Measurements from ENCODE around the gene UGT1A10. TPM values are rescaled to one million over a fixed set of nuclear protein-coding genes. Genes with fewer than 3 reads are reported as not detected.
"Not testable (repeated sequence)": the region's sequence is repeated elsewhere in the genome, so short reads cannot be mapped to it uniquely, and the experiment has no call there.

Gene UGT1A10
- total and polyA plus RNA-seq, 5 donors from 2014 or later = not detected

DNA sequence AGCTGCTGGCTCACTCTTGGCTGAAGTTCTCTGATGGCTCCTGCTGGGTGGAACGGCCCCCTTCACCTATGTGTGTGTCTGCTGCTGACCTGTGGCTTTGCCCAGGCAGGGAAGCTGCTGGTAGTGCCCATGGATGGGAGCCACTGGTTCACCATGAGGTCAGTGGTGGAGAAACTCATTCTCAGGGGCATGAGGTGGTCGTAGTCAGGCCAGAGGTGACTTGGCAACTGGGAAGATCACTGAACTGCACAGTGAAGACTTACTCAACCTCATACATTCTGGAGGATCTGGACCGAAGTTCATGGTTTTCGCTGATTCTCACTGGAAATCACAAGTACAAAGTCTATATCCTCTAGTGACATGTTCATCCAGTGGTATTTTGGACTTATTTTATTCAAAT, 32.7 kb upstream of the UGT1A10 start:
- H3K4me3 ChIP-seq (ENCODE audit: low read depth, low read length) = no peak overlapping the region
- H3K27me3 ChIP-seq (ENCODE audit: control insufficient read depth, insufficient read depth, low read length) = peaks cover 20% of the 10 kb centered on the region
- no peaks in the 10 kb centered on the region for H3K36me3 Mint-ChIP-seq
- DNase-seq (no peak), ATAC-seq (ENCODE audit: low read depth in 2 of 2) (no peak)
- no peak overlapping the region for H3K4me3 Mint-ChIP-seq
- no peaks in the 10 kb centered on the region for H3K9me3 ChIP-seq (ENCODE audit: control insufficient read depth in 2 of 2, low read length in 2 of 2)
- no peaks in the 10 kb centered on the region for H3K4me1 ChIP-seq (ENCODE audit: control insufficient read depth, insufficient read depth, low read length, poor library complexity, severe bottlenecking)
- H3K36me3 ChIP-seq (ENCODE audit: control insufficient read depth, insufficient read depth, low read length) = no peaks in the 10 kb centered on the region
- H3K27ac Mint-ChIP-seq = no peak overlapping the region
- H3K27ac ChIP-seq (ENCODE audit: insufficient read depth, low read length, poor library complexity, severe bottlenecking) = no peak overlapping the region
- H3K9me3 Mint-ChIP-seq = peaks cover 0 to 2% (median 0%) of the 10 kb centered on the region in 7 donors
- peaks cover 16% of the 10 kb centered on the region for H3K27me3 Mint-ChIP-seq
- no peaks in the 10 kb centered on the region for H3K4me1 Mint-ChIP-seq

- no peak for DNase-seq
- no peak overlapping the region for H3K4me3 ChIP-seq (ENCODE audit: low read depth, low read length)
- H3K36me3 ChIP-seq (ENCODE audit: control insufficient read depth, insufficient read depth, low read length) = no peaks in the 10 kb centered on the region
- H3K4me3 Mint-ChIP-seq = no peak overlapping the region
- peaks cover 0 to 2% (median 0%) of the 10 kb centered on the region in 7 donors for H3K9me3 Mint-ChIP-seq
- H3K27ac ChIP-seq (ENCODE audit: insufficient read depth, low read length, poor library complexity, severe bottlenecking) = no peak overlapping the region
- H3K27ac Mint-ChIP-seq = no peak overlapping the region
- H3K27me3 Mint-ChIP-seq = peaks cover 16% of the 10 kb centered on the region
- peaks cover 14% of the 10 kb centered on the region for H3K27me3 ChIP-seq (ENCODE audit: control insufficient read depth, insufficient read depth, low read length)
- no peaks in the 10 kb centered on the region for H3K36me3 Mint-ChIP-seq
- H3K4me1 Mint-ChIP-seq = no peaks in the 10 kb centered on the region
- no peaks in the 10 kb centered on the region for H3K4me1 ChIP-seq (ENCODE audit: control insufficient read depth, insufficient read depth, low read length, poor library complexity, severe bottlenecking)
- no peaks in the 10 kb centered on the region for H3K9me3 ChIP-seq (ENCODE audit: control insufficient read depth in 2 of 2, low read length in 2 of 2)
- no peak for ATAC-seq (ENCODE audit: low read depth in 2 of 2)
Measured at GRCh38 chr2:233604826-233605225, 31.4 kb upstream of the UGT1A10 start.

- H3K27ac Mint-ChIP-seq = no peak overlapping the region
Measured at GRCh38 chr2:233605680-233606079, 30.6 kb upstream of the UGT1A10 start.

GRCh38 chr2:233611284-233611683, 25.0 kb upstream of the UGT1A10 start:
- no peak overlapping the region for H3K4me3 Mint-ChIP-seq
- Histone ChIP-seq H3K36me3 (ENCODE audit: control insufficient read depth, insufficient read depth, low read length) (no peaks in the 10 kb centered on the region), H3K9me3 (ENCODE audit: control insufficient read depth in 2 of 2, low read length in 2 of 2) (peaks cover 7 to 13% of the 10 kb centered on the region in 2 experiments), H3K4me3 (ENCODE audit: low read depth, low read length) (no peak overlapping the region), H3K4me1 (ENCODE audit: control insufficient read depth, insufficient read depth, low read length, poor library complexity, severe bottlenecking) (no peaks in the 10 kb centered on the region), H3K27me3 (ENCODE audit: control insufficient read depth, insufficient read depth, low read length) (no peaks in the 10 kb centered on the region), H3K27ac (ENCODE audit: insufficient read depth, low read length, poor library complexity, severe bottlenecking) (no peak overlapping the region)
- no peaks in the 10 kb centered on the region for H3K4me1 Mint-ChIP-seq
- peaks cover 4 to 37% (median 11%) of the 10 kb centered on the region in 7 donors for H3K9me3 Mint-ChIP-seq
- H3K36me3 Mint-ChIP-seq = no peaks in the 10 kb centered on the region
- H3K27ac Mint-ChIP-seq = no peak overlapping the region
- peaks cover 31% of the 10 kb centered on the region for H3K27me3 Mint-ChIP-seq
- ATAC-seq (ENCODE audit: low read depth in 2 of 2) = no peak
- no peak for DNase-seq

More at GRCh38 chr2:233605680-233606079, 30.6 kb upstream of the UGT1A10 start:
- Histone ChIP-seq H3K4me3 (ENCODE audit: low read depth, low read length) (no peak overlapping the region), H3K9me3 (ENCODE audit: control insufficient read depth in 2 of 2, low read length in 2 of 2) (peaks cover 4 to 6% of the 10 kb centered on the region in 2 experiments), H3K36me3 (ENCODE audit: control insufficient read depth, insufficient read depth, low read length) (no peaks in the 10 kb centered on the region), H3K27ac (ENCODE audit: insufficient read depth, low read length, poor library complexity, severe bottlenecking) (no peak overlapping the region), H3K4me1 (ENCODE audit: control insufficient read depth, insufficient read depth, low read length, poor library complexity, severe bottlenecking) (no peaks in the 10 kb centered on the region), H3K27me3 (ENCODE audit: control insufficient read depth, insufficient read depth, low read length) (peaks cover 14% of the 10 kb centered on the region)
- DNase-seq (no peak), ATAC-seq (ENCODE audit: low read depth in 2 of 2) (no peak)
- H3K9me3 Mint-ChIP-seq = peaks cover 0 to 4% (median 1%) of the 10 kb centered on the region in 7 donors
- H3K4me1 Mint-ChIP-seq = no peaks in the 10 kb centered on the region
- H3K27me3 Mint-ChIP-seq = peaks cover 11% of the 10 kb centered on the region
- H3K4me3 Mint-ChIP-seq = no peak overlapping the region
- H3K36me3 Mint-ChIP-seq = no peaks in the 10 kb centered on the region

DNA sequence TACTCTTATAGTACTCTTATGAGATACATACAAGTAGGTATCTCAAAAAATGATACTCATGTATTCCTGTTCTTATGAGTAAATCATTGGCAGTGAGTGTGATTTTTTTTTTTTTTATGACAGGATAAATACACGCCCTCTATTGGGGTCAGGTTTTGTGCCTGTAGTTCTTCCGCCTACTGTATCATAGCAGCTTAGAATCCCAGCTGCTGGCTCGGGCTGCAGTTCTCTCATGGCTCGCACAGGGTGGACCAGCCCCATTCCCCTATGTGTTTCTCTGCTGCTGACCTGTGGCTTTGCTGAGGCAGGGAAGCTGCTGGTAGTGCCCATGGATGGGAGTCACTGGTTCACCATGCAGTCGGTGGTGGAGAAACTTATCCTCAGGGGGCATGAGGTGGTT, 18.8 kb upstream of the UGT1A10 start, which contains the start of gene UGT1A8:
UGT1A8 (plus strand) TSS at position 158 of the 400 bp plus-strand sequence; CDS start at position 233, 75 bp downstream.
- H3K27ac Mint-ChIP-seq; H3K4me1 Mint-ChIP-seq; DNase-seq; H3K4me3 ChIP-seq (ENCODE audit: low read depth, low read length); H3K27me3 ChIP-seq (ENCODE audit: control insufficient read depth, insufficient read depth, low read length); H3K27ac ChIP-seq (ENCODE audit: insufficient read depth, low read length, poor library complexity, severe bottlenecking); ATAC-seq (ENCODE audit: low read depth in 2 of 2); H3K9me3 ChIP-seq (ENCODE audit: control insufficient read depth in 2 of 2, low read length in 2 of 2); H3K36me3 Mint-ChIP-seq; H3K36me3 ChIP-seq (ENCODE audit: control insufficient read depth, insufficient read depth, low read length); H3K4me3 Mint-ChIP-seq; H3K4me1 ChIP-seq (ENCODE audit: control insufficient read depth, insufficient read depth, low read length, poor library complexity, severe bottlenecking): not testable (repeated sequence)
- Mint-ChIP-seq H3K27me3 (peaks cover 43% of the 10 kb centered on the region), H3K9me3 (peaks cover 0 to 24% (median 5%) of the 10 kb centered on the region in 7 donors)

DNA sequence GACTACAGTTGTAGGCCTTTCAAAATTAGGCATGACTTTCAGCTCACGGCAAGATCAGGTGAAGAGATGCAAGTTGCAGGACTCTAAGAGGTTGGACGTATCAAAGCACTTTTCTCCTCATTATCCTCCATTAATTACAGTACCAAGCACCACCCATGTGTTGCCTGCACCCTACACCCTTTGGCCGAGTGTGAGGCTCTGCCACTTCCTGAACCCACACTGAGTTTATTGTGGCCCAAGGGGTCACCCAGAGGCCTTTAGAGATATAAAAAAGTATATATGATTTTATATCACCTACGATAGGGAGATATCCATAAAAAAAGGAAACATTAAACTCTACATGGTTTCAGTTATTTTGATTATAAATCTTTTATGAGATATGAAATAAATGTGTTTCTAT, 16.0 kb upstream of the UGT1A10 start:
- Mint-ChIP-seq H3K9me3 (peaks cover 0 to 9% (median 3%) of the 10 kb centered on the region in 7 donors), H3K4me1 (no peaks in the 10 kb centered on the region), H3K36me3 (no peaks in the 10 kb centered on the region), H3K27ac (no peak overlapping the region), H3K27me3 (peaks cover 33% of the 10 kb centered on the region), H3K4me3 (no peak overlapping the region)
- DNase-seq = no peak
- no peak overlapping the region for H3K27ac ChIP-seq (ENCODE audit: insufficient read depth, low read length, poor library complexity, severe bottlenecking)
- H3K4me3 ChIP-seq (ENCODE audit: low read depth, low read length) = no peak overlapping the region
- H3K36me3 ChIP-seq (ENCODE audit: control insufficient read depth, insufficient read depth, low read length) = no peaks in the 10 kb centered on the region
- peaks cover 10% of the 10 kb centered on the region for H3K27me3 ChIP-seq (ENCODE audit: control insufficient read depth, insufficient read depth, low read length)
- H3K9me3 ChIP-seq (ENCODE audit: control insufficient read depth in 2 of 2, low read length in 2 of 2) = no peaks in the 10 kb centered on the region
- no peak for ATAC-seq (ENCODE audit: low read depth in 2 of 2)
- H3K4me1 ChIP-seq (ENCODE audit: control insufficient read depth, insufficient read depth, low read length, poor library complexity, severe bottlenecking) = no peaks in the 10 kb centered on the region

GRCh38 chr2:233621863-233622262, 14.4 kb upstream of the UGT1A10 start:
- H3K4me3 Mint-ChIP-seq; ATAC-seq (ENCODE audit: low read depth in 2 of 2); H3K9me3 ChIP-seq (ENCODE audit: control insufficient read depth in 2 of 2, low read length in 2 of 2); H3K27ac Mint-ChIP-seq; H3K27ac ChIP-seq (ENCODE audit: insufficient read depth, low read length, poor library complexity, severe bottlenecking); DNase-seq; H3K27me3 ChIP-seq (ENCODE audit: control insufficient read depth, insufficient read depth, low read length); H3K4me1 ChIP-seq (ENCODE audit: control insufficient read depth, insufficient read depth, low read length, poor library complexity, severe bottlenecking); H3K36me3 Mint-ChIP-seq; H3K4me1 Mint-ChIP-seq; H3K36me3 ChIP-seq (ENCODE audit: control insufficient read depth, insufficient read depth, low read length); H3K4me3 ChIP-seq (ENCODE audit: low read depth, low read length): not testable (repeated sequence)
- Mint-ChIP-seq H3K27me3 (peaks cover 28% of the 10 kb centered on the region), H3K9me3 (peaks cover 0 to 12% (median 3%) of the 10 kb centered on the region in 7 donors)

GRCh38 chr2:233627331-233628025, 8.8 kb upstream of the UGT1A10 start:
- no peaks in the 10 kb centered on the region for H3K4me1 ChIP-seq (ENCODE audit: control insufficient read depth, insufficient read depth, low read length, poor library complexity, severe bottlenecking)
- H3K36me3 Mint-ChIP-seq = no peaks in the 10 kb centered on the region
- H3K27ac ChIP-seq (ENCODE audit: insufficient read depth, low read length, poor library complexity, severe bottlenecking) = no peak overlapping the region
- ATAC-seq (ENCODE audit: low read depth in 2 of 2) (no peak), DNase-seq (no peak)
- no peaks in the 10 kb centered on the region for H3K36me3 ChIP-seq (ENCODE audit: control insufficient read depth, insufficient read depth, low read length)
- no peak overlapping the region for H3K4me3 ChIP-seq (ENCODE audit: low read depth, low read length)
- no peak overlapping the region for H3K4me3 Mint-ChIP-seq
- peaks cover 3 to 34% (median 15%) of the 10 kb centered on the region in 7 donors for H3K9me3 Mint-ChIP-seq
- no peak overlapping the region for H3K27ac Mint-ChIP-seq
- H3K27me3 Mint-ChIP-seq = peaks cover 24% of the 10 kb centered on the region
- H3K4me1 Mint-ChIP-seq = no peaks in the 10 kb centered on the region
- H3K9me3 ChIP-seq (ENCODE audit: control insufficient read depth in 2 of 2, low read length in 2 of 2) = peaks cover 9% of the 10 kb centered on the region in 2 experiments
- peaks cover 10% of the 10 kb centered on the region for H3K27me3 ChIP-seq (ENCODE audit: control insufficient read depth, insufficient read depth, low read length)

All from CD4-positive, CD25-positive, alpha-beta regulatory T cell (primary cell).